ENCODE data around the gene STXBP5. TPM values are rescaled to one million over a fixed set of nuclear protein-coding genes. Genes with fewer than 3 reads are reported as not detected.
"Not testable (repeated sequence)": the region's sequence is repeated elsewhere in the genome, so short reads cannot be mapped to it uniquely, and the experiment has no call there.

Gene STXBP5
- total RNA-seq, 2 donors from 2014 or later: 13.0 to 20.2 TPM

GRCh38 chr6:147226877-147227276 lies 22.7 kb downstream of the STXBP5 start:
- Mint-ChIP-seq H3K27ac (no peak overlapping the region), H3K27me3 (no peaks in the 10 kb centered on the region), H3K4me3 (no peak overlapping the region), H3K4me1 (peaks cover 15% of the 10 kb centered on the region), H3K9me3 (no peaks in the 10 kb centered on the region), H3K36me3 (ENCODE audit: low read depth) (peaks cover 45% of the 10 kb centered on the region)
- no peak for ATAC-seq (replicated peaks)

GRCh38 chr6:147227770-147228320 lies 23.6 kb downstream of the STXBP5 start:
- Mint-ChIP-seq H3K27ac (no peak overlapping the region), H3K27me3 (no peaks in the 10 kb centered on the region), H3K9me3 (no peaks in the 10 kb centered on the region), H3K4me1 (peaks cover 11% of the 10 kb centered on the region), H3K4me3 (no peak overlapping the region), H3K36me3 (ENCODE audit: low read depth) (peaks cover 36% of the 10 kb centered on the region)
- no peak for ATAC-seq (replicated peaks)

GRCh38 chr6:147231589-147231988 lies 27.4 kb downstream of the STXBP5 start:
- ATAC-seq (replicated peaks): no peak
- H3K36me3 Mint-ChIP-seq (ENCODE audit: low read depth): peaks cover 19% of the 10 kb centered on the region

GRCh38 chr6:147234685-147235084 lies 30.5 kb downstream of the STXBP5 start:
- no peaks in the 10 kb centered on the region for H3K4me1 Mint-ChIP-seq
- ATAC-seq (replicated peaks): no peak
- H3K9me3 Mint-ChIP-seq: no peaks in the 10 kb centered on the region
- no peak overlapping the region for H3K27ac Mint-ChIP-seq
- no peak overlapping the region for H3K4me3 Mint-ChIP-seq
- H3K36me3 Mint-ChIP-seq (ENCODE audit: low read depth): peaks cover 42% of the 10 kb centered on the region
- no peaks in the 10 kb centered on the region for H3K27me3 Mint-ChIP-seq

More at GRCh38 chr6:147231589-147231988, 27.4 kb downstream of the STXBP5 start:
- no peak overlapping the region for H3K4me3 Mint-ChIP-seq
- peaks cover 6% of the 10 kb centered on the region for H3K4me1 Mint-ChIP-seq
- H3K27me3 Mint-ChIP-seq: no peaks in the 10 kb centered on the region
- H3K9me3 Mint-ChIP-seq: no peaks in the 10 kb centered on the region
- no peak overlapping the region for H3K27ac Mint-ChIP-seq

- Mint-ChIP-seq H3K36me3 (ENCODE audit: low read depth) (peaks cover 58% of the 10 kb centered on the region), H3K27ac (no peak overlapping the region), H3K27me3 (no peaks in the 10 kb centered on the region), H3K4me3 (no peak overlapping the region), H3K4me1 (no peaks in the 10 kb centered on the region), H3K9me3 (no peaks in the 10 kb centered on the region)
- ATAC-seq (replicated peaks): no peak
These were observed 33.9 kb downstream of the STXBP5 start for GRCh38 chr6:147238164-147238563.

- Mint-ChIP-seq H3K9me3 (no peaks in the 10 kb centered on the region), H3K4me3 (no peak overlapping the region), H3K4me1 (no peaks in the 10 kb centered on the region), H3K27ac (no peak overlapping the region), H3K27me3 (no peaks in the 10 kb centered on the region), H3K36me3 (ENCODE audit: low read depth) (peaks cover 65% of the 10 kb centered on the region)
- no peak for ATAC-seq (replicated peaks)
These were observed 34.7 kb downstream of the STXBP5 start for GRCh38 chr6:147238906-147239305.

- no peaks in the 10 kb centered on the region for H3K27me3 Mint-ChIP-seq
- no peak for ATAC-seq (replicated peaks)
- peaks cover 78% of the 10 kb centered on the region for H3K36me3 Mint-ChIP-seq (ENCODE audit: low read depth)
- H3K9me3 Mint-ChIP-seq: no peaks in the 10 kb centered on the region
- no peak overlapping the region for H3K27ac Mint-ChIP-seq
- H3K4me1 Mint-ChIP-seq: no peaks in the 10 kb centered on the region
- no peak overlapping the region for H3K4me3 Mint-ChIP-seq
These were observed 40.6 kb downstream of the STXBP5 start for GRCh38 chr6:147244832-147245231.

GRCh38 chr6:147245693-147246092 lies 41.5 kb downstream of the STXBP5 start:
- no peaks in the 10 kb centered on the region for H3K27me3 Mint-ChIP-seq
- H3K36me3 Mint-ChIP-seq (ENCODE audit: low read depth): peaks cover 80% of the 10 kb centered on the region
- no peaks in the 10 kb centered on the region for H3K9me3 Mint-ChIP-seq
- no peak for ATAC-seq (replicated peaks)
- H3K4me1 Mint-ChIP-seq: no peaks in the 10 kb centered on the region
- no peak overlapping the region for H3K4me3 Mint-ChIP-seq
- no peak overlapping the region for H3K27ac Mint-ChIP-seq

GRCh38 chr6:147246853-147247635 lies 42.8 kb downstream of the STXBP5 start:
- Mint-ChIP-seq H3K9me3 (no peaks in the 10 kb centered on the region), H3K27me3 (no peaks in the 10 kb centered on the region), H3K27ac (no peak overlapping the region), H3K4me3 (no peak overlapping the region), H3K36me3 (ENCODE audit: low read depth) (peaks cover 84% of the 10 kb centered on the region), H3K4me1 (no peaks in the 10 kb centered on the region)
- no peak for ATAC-seq (replicated peaks)

- Mint-ChIP-seq H3K27me3 (no peaks in the 10 kb centered on the region), H3K4me3 (no peak overlapping the region), H3K9me3 (no peaks in the 10 kb centered on the region), H3K36me3 (ENCODE audit: low read depth) (peaks cover 71% of the 10 kb centered on the region), H3K4me1 (no peaks in the 10 kb centered on the region), H3K27ac (no peak overlapping the region)
- ATAC-seq (replicated peaks): no peak
These were observed 44.6 kb downstream of the STXBP5 start for GRCh38 chr6:147248859-147249258.

- Mint-ChIP-seq H3K36me3 (ENCODE audit: low read depth) (peaks cover 50% of the 10 kb centered on the region), H3K4me1 (peaks cover 6% of the 10 kb centered on the region), H3K27ac (no peak overlapping the region), H3K4me3 (no peak overlapping the region), H3K27me3 (no peaks in the 10 kb centered on the region), H3K9me3 (no peaks in the 10 kb centered on the region)
- no peak for ATAC-seq (replicated peaks)
These were observed 46.9 kb downstream of the STXBP5 start for GRCh38 chr6:147251072-147251471.

GRCh38 chr6:147254929-147255473 lies 50.8 kb downstream of the STXBP5 start:
- peaks cover 22% of the 10 kb centered on the region for H3K36me3 Mint-ChIP-seq (ENCODE audit: low read depth)
- not testable (repeated sequence) for H3K27ac Mint-ChIP-seq; H3K4me1 Mint-ChIP-seq; ATAC-seq (replicated peaks); H3K27me3 Mint-ChIP-seq; H3K9me3 Mint-ChIP-seq; H3K4me3 Mint-ChIP-seq

GRCh38 chr6:147255948-147256674 lies 51.9 kb downstream of the STXBP5 start:
- H3K36me3 Mint-ChIP-seq (ENCODE audit: low read depth): peaks cover 15% of the 10 kb centered on the region
- no peaks in the 10 kb centered on the region for H3K27me3 Mint-ChIP-seq
- H3K27ac Mint-ChIP-seq: no peak overlapping the region

GRCh38 chr6:147257760-147258159 lies 53.5 kb downstream of the STXBP5 start:
- Mint-ChIP-seq H3K27ac (no peak overlapping the region), H3K4me1 (peaks cover 6% of the 10 kb centered on the region), H3K27me3 (no peaks in the 10 kb centered on the region), H3K4me3 (no peak overlapping the region), H3K9me3 (no peaks in the 10 kb centered on the region), H3K36me3 (ENCODE audit: low read depth) (peaks cover 12% of the 10 kb centered on the region)
- ATAC-seq (replicated peaks): no peak

More at GRCh38 chr6:147255948-147256674, 51.9 kb downstream of the STXBP5 start:
- Mint-ChIP-seq H3K9me3 (no peaks in the 10 kb centered on the region), H3K4me3 (no peak overlapping the region), H3K4me1 (peaks cover 6% of the 10 kb centered on the region)
- no peak for ATAC-seq (replicated peaks)

Measured in activated T-helper 17 cell treated with anti-CD3 and anti-CD28 coated beads, Interleukin-2, amount 50 U/mL, for 72 hours (primary cell).